HEK293 (cell line): Measurements from ENCODE around the gene RASSF5.
"Not testable (repeated sequence)": the region's sequence is repeated elsewhere in the genome, so short reads cannot be mapped to it uniquely, and the experiment has no call there.

ENCODE experiments used
- CTCF ChIA-PET: fragments of 350-600 bp; formaldehyde crosslinking; extraction: SDS; loops from one replicate; lab custom pipeline; 2021; ENCODE audit warnings: antibody characterized with exemption; lab: Yijun Ruan, JAX
- POLR2A ChIA-PET: fragments of 300-600 bp; formaldehyde crosslinking; extraction: SDS; loops from one replicate; lab custom pipeline; 2020; ENCODE audit warnings: antibody characterized with exemption, inconsistent platforms; lab: Yijun Ruan, JAX
- H3K27ac ChIP-seq: fragments of 200-500 bp; sonication (Bioruptor generic); 2 replicates; pipeline ENCODE4 v1.5.1; 2014; ENCODE audit warnings: low read depth, low read length, control low read depth, inconsistent platforms; ENCODE audit errors: extremely low read depth
- H3K36me3 ChIP-seq, 2 experiments: fragments of 200-500 bp in 1 of 2; sonication (Bioruptor generic) in 1 of 2; 1 replicate in 1 of 2; 2 replicates in 1 of 2; pipeline ENCODE4 v1.5.1; 2014 to 2017; ENCODE audit warnings: inconsistent platforms in 2 of 2, low read length in 2 of 2; ENCODE audit not compliant: control insufficient read depth in 2 of 2, insufficient read depth in 1 of 2
- H3K4me1 ChIP-seq: fragments of 200-500 bp; sonication (Bioruptor generic); 2 replicates; pipeline ENCODE4 v1.5.1; 2014; ENCODE audit warnings: mild to moderate bottlenecking, low read length, inconsistent platforms; ENCODE audit not compliant: control insufficient read depth, insufficient read depth
- H3K4me3 ChIP-seq: 2 replicates; pipeline ENCODE4 v1.5.1; 2011; ENCODE audit warnings: low read depth, mild to moderate bottlenecking, control low read depth, low read length, moderate library complexity
- H3K9me3 ChIP-seq: fragments of 200-500 bp; sonication (Bioruptor generic); 2 replicates; pipeline ENCODE4 v1.5.1; 2014; ENCODE audit warnings: low read depth, low read length, inconsistent platforms; ENCODE audit not compliant: control insufficient read depth, insufficient read depth
- GLIS1 ChIP-seq: fragments of 450-650 bp; formaldehyde crosslinking; IDR thresholded peaks from 2 replicates; pipeline ENCODE4 v1.5.1; 2016; ENCODE audit warnings: missing biosample characterization, missing genetic modification characterization
- SP3 ChIP-seq: fragments of 450-650 bp; formaldehyde crosslinking; IDR thresholded peaks from 2 replicates; pipeline ENCODE4 v1.5.1; 2016; ENCODE audit warnings: missing biosample characterization, missing genetic modification characterization
- ZFP37 ChIP-seq: fragments of 450-650 bp; formaldehyde crosslinking; IDR thresholded peaks from 2 replicates; pipeline ENCODE4 v1.5.1; 2016; ENCODE audit warnings: missing biosample characterization, missing genetic modification characterization
- ZFP69B ChIP-seq: fragments of 450-650 bp; formaldehyde crosslinking; IDR thresholded peaks from 2 replicates; pipeline ENCODE4 v1.5.1; 2016; ENCODE audit warnings: missing biosample characterization, missing genetic modification characterization
- ZIC2 ChIP-seq: fragments of 450-650 bp; formaldehyde crosslinking; IDR thresholded peaks from 2 replicates; pipeline ENCODE4 v1.5.1; 2016; ENCODE audit warnings: missing biosample characterization, missing genetic modification characterization
- ZNF112 ChIP-seq: fragments of 450-650 bp; formaldehyde crosslinking; IDR thresholded peaks from 2 replicates; pipeline ENCODE4 v1.5.0; 2017; ENCODE audit warnings: missing biosample characterization, missing genetic modification characterization
- ZNF132 ChIP-seq: fragments of 450-650 bp; formaldehyde crosslinking; IDR thresholded peaks from 2 replicates; pipeline ENCODE4 v1.5.1; 2017; ENCODE audit warnings: missing biosample characterization, missing genetic modification characterization, borderline replicate concordance
- ZNF146 ChIP-seq: fragments of 450-650 bp; formaldehyde crosslinking; IDR thresholded peaks from 2 replicates; pipeline ENCODE4 v1.5.1; 2016; ENCODE audit warnings: missing biosample characterization, missing genetic modification characterization
- ZNF248 ChIP-seq: fragments of 450-650 bp; formaldehyde crosslinking; IDR thresholded peaks from 2 replicates; pipeline ENCODE4 v1.5.1; 2017; ENCODE audit warnings: missing biosample characterization, missing genetic modification characterization
- ZNF404 ChIP-seq: fragments of 450-650 bp; formaldehyde crosslinking; IDR thresholded peaks from 2 replicates; pipeline ENCODE4 v1.5.1; 2017; ENCODE audit warnings: missing biosample characterization, missing genetic modification characterization
- ZNF510 ChIP-seq: fragments of 450-650 bp; formaldehyde crosslinking; IDR thresholded peaks from 2 replicates; pipeline ENCODE4 v1.5.1; 2018; ENCODE audit warnings: mild to moderate bottlenecking, missing genetic modification characterization, missing biosample characterization; ENCODE audit not compliant: insufficient replicate concordance
- ZNF571 ChIP-seq: fragments of 450-650 bp; formaldehyde crosslinking; IDR thresholded peaks from 2 replicates; pipeline ENCODE4 v1.5.0; 2017; ENCODE audit warnings: missing biosample characterization, missing genetic modification characterization
- ZNF585B ChIP-seq: fragments of 450-650 bp; formaldehyde crosslinking; IDR thresholded peaks from 2 replicates; pipeline ENCODE4 v1.5.1; 2016; ENCODE audit warnings: missing biosample characterization, missing genetic modification characterization
- ZNF624 ChIP-seq: fragments of 450-650 bp; formaldehyde crosslinking; IDR thresholded peaks from 2 replicates; pipeline ENCODE4 v1.5.1; 2017; ENCODE audit warnings: missing biosample characterization, missing genetic modification characterization
- ZNF629 ChIP-seq: fragments of 450-650 bp; formaldehyde crosslinking; IDR thresholded peaks from 2 replicates; pipeline ENCODE4 v1.5.1; 2017; ENCODE audit warnings: missing biosample characterization, missing genetic modification characterization
- ZNF664 ChIP-seq: fragments of 450-650 bp; formaldehyde crosslinking; IDR thresholded peaks from 2 replicates; pipeline ENCODE4 v1.5.1; 2016; ENCODE audit warnings: missing biosample characterization, missing genetic modification characterization
- ZSCAN16 ChIP-seq: fragments of 450-650 bp; formaldehyde crosslinking; IDR thresholded peaks from 2 replicates; pipeline ENCODE4 v1.5.1; 2016; ENCODE audit warnings: missing biosample characterization, missing genetic modification characterization
- TF ChIP-seq, protein P1 (sequence below): fragments of 450-650 bp; formaldehyde crosslinking; conservative IDR thresholded peaks from 2 replicates; pipeline ENCODE4 v1.5.1; 2016; ENCODE audit warnings: low read depth, missing biosample characterization, missing genetic modification characterization
- TF ChIP-seq, protein P2 (sequence below): fragments of 450-650 bp; formaldehyde crosslinking; IDR thresholded peaks from 2 replicates; pipeline ENCODE4 v1.5.1; 2017; ENCODE audit warnings: missing biosample characterization, missing genetic modification characterization
- TF ChIP-seq, protein P3 (sequence below): fragments of 450-650 bp; formaldehyde crosslinking; IDR thresholded peaks from 2 replicates; pipeline ENCODE4 v1.5.1; 2016; ENCODE audit warnings: missing biosample characterization, missing genetic modification characterization, low read depth
- TF ChIP-seq, protein P4 (sequence below): fragments of 450-650 bp; formaldehyde crosslinking; IDR thresholded peaks from 2 replicates; pipeline ENCODE4 v1.5.1; 2016; ENCODE audit warnings: missing biosample characterization, missing genetic modification characterization

The RASSF5 gene

DNA sequence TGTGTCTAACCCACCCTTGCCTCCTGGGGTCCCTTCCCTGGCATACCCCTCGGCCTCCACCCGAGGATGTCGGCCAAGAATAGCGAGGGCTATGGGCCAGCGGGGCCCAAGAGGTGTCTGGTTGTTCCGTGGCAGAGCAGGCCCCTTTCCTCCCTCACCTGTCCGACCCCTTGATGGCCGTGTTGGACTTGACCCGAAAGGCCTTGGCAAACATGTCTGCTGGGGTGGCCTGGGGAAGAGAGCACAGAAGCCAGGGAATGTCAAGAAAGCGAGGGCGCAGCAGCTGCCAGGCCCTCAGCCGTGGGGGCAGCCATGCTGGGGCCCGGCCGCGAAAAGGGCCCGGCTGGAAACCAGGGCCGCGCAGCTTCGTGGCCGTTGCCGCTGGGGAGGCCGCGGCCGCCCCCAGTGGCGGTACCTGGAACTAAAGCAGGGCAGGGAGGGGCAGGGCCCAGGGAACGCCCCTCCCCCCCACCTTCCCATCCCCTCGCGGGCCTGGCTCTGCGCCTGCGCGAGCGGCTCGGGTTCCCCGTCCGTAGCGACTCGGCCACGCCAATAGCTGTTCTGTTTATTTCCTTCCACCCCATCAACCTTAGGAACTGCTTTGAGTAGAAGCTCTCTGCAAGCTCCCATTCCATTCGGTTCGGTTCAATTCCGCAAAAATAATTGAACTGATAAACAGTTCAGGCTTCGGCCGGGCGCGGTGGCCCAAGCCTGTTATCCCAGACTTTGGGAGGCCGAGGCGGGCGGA is 105.0 kb downstream of the RASSF5 start, which contains the start of gene EIF2D (continued):
- TF ChIP-seq, protein P1, sequence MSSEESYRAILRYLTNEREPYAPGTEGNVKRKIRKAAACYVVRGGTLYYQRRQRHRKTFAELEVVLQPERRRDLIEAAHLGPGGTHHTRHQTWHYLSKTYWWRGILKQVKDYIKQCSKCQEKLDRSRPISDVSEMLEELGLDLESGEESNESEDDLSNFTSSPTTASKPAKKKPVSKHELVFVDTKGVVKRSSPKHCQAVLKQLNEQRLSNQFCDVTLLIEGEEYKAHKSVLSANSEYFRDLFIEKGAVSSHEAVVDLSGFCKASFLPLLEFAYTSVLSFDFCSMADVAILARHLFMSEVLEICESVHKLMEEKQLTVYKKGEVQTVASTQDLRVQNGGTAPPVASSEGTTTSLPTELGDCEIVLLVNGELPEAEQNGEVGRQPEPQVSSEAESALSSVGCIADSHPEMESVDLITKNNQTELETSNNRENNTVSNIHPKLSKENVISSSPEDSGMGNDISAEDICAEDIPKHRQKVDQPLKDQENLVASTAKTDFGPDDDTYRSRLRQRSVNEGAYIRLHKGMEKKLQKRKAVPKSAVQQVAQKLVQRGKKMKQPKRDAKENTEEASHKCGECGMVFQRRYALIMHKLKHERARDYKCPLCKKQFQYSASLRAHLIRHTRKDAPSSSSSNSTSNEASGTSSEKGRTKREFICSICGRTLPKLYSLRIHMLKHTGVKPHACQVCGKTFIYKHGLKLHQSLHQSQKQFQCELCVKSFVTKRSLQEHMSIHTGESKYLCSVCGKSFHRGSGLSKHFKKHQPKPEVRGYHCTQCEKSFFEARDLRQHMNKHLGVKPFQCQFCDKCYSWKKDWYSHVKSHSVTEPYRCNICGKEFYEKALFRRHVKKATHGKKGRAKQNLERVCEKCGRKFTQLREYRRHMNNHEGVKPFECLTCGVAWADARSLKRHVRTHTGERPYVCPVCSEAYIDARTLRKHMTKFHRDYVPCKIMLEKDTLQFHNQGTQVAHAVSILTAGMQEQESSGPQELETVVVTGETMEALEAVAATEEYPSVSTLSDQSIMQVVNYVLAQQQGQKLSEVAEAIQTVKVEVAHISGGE (tag by site-specific recombination), result peak; percentile 100
- TF ChIP-seq, protein P2, sequence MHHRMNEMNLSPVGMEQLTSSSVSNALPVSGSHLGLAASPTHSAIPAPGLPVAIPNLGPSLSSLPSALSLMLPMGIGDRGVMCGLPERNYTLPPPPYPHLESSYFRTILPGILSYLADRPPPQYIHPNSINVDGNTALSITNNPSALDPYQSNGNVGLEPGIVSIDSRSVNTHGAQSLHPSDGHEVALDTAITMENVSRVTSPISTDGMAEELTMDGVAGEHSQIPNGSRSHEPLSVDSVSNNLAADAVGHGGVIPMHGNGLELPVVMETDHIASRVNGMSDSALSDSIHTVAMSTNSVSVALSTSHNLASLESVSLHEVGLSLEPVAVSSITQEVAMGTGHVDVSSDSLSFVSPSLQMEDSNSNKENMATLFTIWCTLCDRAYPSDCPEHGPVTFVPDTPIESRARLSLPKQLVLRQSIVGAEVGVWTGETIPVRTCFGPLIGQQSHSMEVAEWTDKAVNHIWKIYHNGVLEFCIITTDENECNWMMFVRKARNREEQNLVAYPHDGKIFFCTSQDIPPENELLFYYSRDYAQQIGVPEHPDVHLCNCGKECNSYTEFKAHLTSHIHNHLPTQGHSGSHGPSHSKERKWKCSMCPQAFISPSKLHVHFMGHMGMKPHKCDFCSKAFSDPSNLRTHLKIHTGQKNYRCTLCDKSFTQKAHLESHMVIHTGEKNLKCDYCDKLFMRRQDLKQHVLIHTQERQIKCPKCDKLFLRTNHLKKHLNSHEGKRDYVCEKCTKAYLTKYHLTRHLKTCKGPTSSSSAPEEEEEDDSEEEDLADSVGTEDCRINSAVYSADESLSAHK (tag by site-specific recombination), result peak; percentile 52
- TF ChIP-seq ZNF112 (tag by site-specific recombination) (no peak), ZFP69B (tag by site-specific recombination) (peak; percentile 93), ZNF664 (tag by site-specific recombination) (peak; percentile 53; the same call in 1 of the 2 replicates), ZSCAN16 (tag by site-specific recombination) (peak; percentile 71; the same call in 1 of the 2 replicates), ZNF571 (tag by site-specific recombination) (no peak), SP3 (peak; percentile 86), GLIS1 (peak; percentile 67), ZIC2 (tag by site-specific recombination) (peak; percentile 59), ZFP37 (tag by site-specific recombination) (peak; percentile 100), ZNF132 (tag by site-specific recombination) (no peak)

DNA sequence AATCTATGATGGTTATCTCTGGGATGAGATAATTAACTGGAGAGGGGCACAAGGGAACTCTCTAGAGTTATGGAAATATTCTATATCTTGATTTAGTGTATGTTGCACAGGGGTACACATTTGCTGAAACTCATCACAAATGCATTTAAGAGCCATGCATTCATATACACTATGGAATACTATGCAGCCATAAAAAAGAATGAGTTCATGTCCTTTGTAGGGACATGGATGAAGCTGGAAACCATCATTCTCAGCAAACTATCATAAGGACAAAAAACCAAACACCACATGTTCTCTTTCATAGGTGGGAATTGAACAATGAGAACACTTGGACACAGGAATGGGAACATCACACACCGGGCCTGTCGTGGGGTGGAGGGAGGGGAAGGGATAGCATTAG is 119.1 kb downstream of the RASSF5 start:
- H3K36me3 ChIP-seq, H3K4me1 ChIP-seq, H3K9me3 ChIP-seq, POLR2A ChIA-PET, H3K27ac ChIP-seq, H3K4me3 ChIP-seq: not testable (repeated sequence)
- TF ChIP-seq ZNF146 (tag by site-specific recombination), result peak; percentile 69
- CTCF ChIA-PET, result interaction anchor here (0.7 to 12.7 kb wide), 4 partner anchors 14 to 110 kb away, joined by 3 to 380 read pairs (median 8); partner anchors contain the start of gene EIF2D

DNA sequence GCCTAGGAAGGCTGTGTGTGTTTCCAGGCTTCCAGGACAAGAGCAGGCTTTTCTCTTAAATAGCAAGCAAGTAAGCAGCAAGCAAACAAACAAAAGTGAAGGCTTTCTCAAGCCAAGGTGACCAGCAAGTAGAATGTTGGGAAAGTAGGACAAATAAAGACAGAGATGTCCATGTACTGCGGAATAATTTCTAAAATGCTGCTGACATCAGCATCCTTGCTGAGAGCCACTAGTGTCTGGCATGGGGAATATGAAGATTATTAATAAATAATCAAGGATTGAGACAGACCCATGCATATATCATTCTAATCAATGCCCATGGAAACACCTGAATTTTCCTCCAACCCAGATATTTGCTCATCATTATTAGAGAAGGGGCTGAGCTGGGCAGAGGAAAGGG is 121.6 kb downstream of the RASSF5 start:
- H3K9me3 ChIP-seq, result no peaks in the 10 kb centered on the region
- no peaks in the 10 kb centered on the region for H3K36me3 ChIP-seq
- no peaks in the 10 kb centered on the region for H3K4me1 ChIP-seq
- no peak overlapping the region for H3K4me3 ChIP-seq
- ChIA-PET CTCF (interaction anchor here (0.9 to 12.7 kb wide), 5 partner anchors 30 to 354 kb away, joined by 3 to 380 read pairs (median 5); no protein-coding TSS in a partner anchor), POLR2A (no interaction called here)
- no peak overlapping the region for H3K27ac ChIP-seq
- no peak for TF ChIP-seq ZNF585B (tag by site-specific recombination)
- TF ChIP-seq, protein P3, sequence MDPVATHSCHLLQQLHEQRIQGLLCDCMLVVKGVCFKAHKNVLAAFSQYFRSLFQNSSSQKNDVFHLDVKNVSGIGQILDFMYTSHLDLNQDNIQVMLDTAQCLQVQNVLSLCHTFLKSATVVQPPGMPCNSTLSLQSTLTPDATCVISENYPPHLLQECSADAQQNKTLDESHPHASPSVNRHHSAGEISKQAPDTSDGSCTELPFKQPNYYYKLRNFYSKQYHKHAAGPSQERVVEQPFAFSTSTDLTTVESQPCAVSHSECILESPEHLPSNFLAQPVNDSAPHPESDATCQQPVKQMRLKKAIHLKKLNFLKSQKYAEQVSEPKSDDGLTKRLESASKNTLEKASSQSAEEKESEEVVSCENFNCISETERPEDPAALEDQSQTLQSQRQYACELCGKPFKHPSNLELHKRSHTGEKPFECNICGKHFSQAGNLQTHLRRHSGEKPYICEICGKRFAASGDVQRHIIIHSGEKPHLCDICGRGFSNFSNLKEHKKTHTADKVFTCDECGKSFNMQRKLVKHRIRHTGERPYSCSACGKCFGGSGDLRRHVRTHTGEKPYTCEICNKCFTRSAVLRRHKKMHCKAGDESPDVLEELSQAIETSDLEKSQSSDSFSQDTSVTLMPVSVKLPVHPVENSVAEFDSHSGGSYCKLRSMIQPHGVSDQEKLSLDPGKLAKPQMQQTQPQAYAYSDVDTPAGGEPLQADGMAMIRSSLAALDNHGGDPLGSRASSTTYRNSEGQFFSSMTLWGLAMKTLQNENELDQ (tag by site-specific recombination), result no peak
- TF ChIP-seq ZNF248 (tag by site-specific recombination), result no peak
- TF ChIP-seq ZNF510 (tag by site-specific recombination), result no peak
- no peak for TF ChIP-seq ZNF624 (tag by site-specific recombination)
- TF ChIP-seq ZNF404 (tag by site-specific recombination), result no peak
- no peak for TF ChIP-seq ZNF629 (tag by site-specific recombination)
- TF ChIP-seq, protein P4, sequence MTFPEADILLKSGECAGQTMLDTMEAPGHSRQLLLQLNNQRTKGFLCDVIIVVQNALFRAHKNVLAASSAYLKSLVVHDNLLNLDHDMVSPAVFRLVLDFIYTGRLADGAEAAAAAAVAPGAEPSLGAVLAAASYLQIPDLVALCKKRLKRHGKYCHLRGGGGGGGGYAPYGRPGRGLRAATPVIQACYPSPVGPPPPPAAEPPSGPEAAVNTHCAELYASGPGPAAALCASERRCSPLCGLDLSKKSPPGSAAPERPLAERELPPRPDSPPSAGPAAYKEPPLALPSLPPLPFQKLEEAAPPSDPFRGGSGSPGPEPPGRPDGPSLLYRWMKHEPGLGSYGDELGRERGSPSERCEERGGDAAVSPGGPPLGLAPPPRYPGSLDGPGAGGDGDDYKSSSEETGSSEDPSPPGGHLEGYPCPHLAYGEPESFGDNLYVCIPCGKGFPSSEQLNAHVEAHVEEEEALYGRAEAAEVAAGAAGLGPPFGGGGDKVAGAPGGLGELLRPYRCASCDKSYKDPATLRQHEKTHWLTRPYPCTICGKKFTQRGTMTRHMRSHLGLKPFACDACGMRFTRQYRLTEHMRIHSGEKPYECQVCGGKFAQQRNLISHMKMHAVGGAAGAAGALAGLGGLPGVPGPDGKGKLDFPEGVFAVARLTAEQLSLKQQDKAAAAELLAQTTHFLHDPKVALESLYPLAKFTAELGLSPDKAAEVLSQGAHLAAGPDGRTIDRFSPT (tag by site-specific recombination), result no peak
